Activated CD4-positive, alpha-beta T cell treated with anti-CD3 and anti-CD28 coated beads, Interleukin-2, amount 50 U/mL, for 1 hour (primary cell): Measurements from ENCODE around the gene SLC2A11.
A peak's percentile ranks its signal among the peaks of the same experiment; 100 is the strongest.

Experiments used
- DNase-seq: peaks from one replicate; pipeline ENCODE4 v3.0.0-alpha.2; 2020

The SLC2A11 gene, protein sequence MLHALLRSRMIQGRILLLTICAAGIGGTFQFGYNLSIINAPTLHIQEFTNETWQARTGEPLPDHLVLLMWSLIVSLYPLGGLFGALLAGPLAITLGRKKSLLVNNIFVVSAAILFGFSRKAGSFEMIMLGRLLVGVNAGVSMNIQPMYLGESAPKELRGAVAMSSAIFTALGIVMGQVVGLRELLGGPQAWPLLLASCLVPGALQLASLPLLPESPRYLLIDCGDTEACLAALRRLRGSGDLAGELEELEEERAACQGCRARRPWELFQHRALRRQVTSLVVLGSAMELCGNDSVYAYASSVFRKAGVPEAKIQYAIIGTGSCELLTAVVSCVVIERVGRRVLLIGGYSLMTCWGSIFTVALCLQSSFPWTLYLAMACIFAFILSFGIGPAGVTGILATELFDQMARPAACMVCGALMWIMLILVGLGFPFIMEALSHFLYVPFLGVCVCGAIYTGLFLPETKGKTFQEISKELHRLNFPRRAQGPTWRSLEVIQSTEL

DNA sequence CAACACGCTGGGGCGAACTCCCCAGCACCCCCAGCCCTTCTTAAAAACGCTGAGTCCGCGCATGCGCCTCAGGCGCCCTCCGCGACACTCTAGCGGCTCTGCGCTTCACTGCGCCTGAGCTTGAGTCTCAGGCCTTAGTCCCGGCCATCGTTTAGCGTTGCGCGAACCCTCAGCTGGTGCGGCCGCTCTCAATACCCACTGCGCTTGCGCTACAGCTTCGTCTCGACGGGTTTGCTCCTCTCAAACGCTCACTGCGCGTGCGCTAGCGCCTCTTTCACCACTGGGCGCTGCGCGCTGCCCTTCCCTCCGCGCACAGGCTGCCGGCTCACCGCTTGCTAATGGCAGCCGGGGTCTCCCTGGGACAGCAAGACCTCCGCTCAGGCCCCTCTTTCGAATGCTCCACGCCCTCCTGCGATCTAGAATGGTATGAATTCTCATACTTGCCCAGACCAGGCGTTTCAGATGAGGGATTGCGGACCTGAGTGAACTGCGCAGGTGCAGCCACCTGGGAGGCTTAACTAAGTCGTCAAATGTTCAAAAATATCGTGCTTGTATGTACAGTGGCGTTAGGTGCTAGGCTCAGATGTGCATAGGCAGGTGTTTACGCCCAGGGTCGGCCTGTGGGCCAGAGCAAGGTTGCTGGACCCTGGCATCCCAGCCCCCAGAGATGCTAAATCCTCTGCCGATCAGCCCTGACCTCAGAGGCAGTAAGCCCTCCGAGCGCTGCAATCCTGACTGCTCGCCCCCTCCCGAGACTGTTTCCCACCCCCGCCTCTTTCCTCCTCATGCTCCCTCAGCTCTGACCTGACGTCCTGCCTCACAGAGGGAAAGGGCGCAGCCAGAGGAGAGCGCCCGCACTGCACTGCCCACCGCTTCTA, at the start of gene SLC2A11:
SLC2A11 (plus strand) TSS at position 270 of the 878 bp plus-strand sequence; CDS start at position 395, 125 bp downstream.
- DNase-seq = peak; percentile 91

DNA sequence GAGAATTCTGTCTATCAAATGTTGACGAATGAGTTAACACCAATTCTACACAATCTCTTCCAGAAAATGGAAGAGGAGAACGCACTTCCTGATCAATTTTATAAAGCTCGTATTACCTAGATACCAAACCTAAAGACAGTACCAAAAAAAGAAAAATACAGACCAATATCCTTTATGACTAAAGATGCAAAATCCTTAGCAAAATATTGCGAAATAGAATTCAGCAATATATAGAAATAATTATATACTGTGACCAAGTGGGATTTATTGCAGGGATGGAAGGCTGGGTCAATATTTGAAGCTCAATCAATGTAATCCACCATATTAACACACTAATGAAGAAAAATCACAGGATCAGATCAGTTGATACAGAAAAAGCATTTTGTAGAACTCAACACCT, 45.3 kb upstream of the SLC2A11 start:
- DNase-seq = no peak

DNA sequence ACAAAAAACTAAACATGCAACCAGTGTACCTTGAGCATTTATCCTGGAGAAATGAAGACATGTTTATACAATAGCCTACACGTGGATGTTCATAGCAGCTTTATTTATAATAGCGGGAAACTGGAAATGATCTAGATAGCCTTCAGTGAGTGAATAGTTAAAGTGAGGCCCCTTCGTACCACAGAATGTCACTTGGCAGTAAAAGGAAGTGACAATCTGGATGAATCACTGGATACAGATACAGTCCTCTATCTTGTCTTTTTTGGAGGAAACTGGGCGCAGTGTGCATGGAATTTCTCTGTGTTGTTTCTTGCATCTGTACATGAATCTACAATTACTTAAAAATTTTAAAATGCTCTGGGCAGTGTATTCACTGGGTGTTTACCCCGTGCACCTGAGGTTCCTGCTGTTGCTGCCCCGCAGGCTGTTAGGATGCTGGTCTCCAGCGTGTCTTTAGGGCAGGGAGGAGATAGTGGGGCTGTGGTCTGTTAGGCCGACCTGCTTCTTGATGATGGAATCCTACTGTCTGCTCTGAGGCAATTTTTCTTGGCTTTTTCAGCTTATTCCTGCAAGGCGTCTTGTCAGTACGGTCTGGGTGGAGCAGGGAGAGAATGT, 42.0 kb upstream of the SLC2A11 start:
- DNase-seq = no peak

DNA sequence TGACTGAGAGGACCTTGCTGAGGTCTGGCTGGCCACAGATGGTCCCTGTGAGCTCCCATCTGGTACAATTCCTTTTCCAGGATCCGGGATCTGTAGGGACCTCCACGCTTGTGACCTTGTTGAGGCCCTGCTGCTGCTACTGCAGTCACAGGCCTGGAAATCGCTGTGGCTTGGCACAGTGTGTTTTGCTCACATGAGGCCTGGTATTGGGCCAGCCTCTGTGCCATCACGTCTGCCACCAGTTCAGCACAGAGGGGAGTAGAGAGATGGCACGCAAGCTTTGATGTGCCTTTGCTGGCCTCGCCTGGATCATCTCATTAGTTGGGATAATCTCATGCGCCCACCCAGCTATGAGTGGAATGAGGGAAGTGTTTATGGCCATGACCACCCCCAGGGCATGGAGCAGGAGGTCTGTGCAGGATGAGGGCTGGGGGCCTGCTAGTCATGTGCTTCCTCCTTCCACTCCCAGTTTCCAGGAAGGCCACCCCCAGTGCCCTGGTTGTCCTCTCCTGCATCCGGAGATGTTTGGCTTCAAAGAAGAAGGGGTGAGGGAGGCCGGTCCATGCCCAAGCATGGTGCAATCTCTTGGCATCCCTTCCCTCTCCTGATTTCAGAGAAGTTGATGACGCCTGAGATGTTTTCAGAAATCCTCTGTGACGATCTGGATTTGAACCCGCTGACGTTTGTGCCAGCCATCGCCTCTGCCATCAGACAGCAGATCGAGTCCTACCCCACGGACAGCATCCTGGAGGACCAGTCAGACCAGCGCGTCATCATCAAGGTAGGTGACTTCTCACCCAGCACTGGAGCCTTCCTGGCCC, 41.3 kb upstream of the SLC2A11 start:
- no peak for DNase-seq

DNA sequence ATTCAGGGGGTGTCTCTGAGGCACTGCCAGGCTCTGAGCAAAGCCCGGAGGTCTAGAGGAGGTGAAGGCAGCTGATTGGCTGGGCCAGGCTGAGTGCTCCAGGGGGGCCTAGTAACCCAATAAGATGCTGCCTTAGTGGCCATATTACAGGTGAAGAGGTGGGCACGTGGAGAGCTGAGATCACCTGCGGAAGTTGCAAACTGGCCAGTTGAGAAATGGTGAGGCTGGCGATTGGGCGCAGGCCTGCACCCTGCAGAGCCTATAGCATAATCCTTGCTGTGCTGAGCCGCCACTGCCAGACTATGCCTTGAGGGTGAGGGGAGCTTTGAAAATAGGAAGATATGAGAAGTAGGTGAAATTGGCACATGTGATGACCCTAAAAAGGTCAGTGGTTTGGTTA, 40.5 kb upstream of the SLC2A11 start:
- no peak for DNase-seq

DNA sequence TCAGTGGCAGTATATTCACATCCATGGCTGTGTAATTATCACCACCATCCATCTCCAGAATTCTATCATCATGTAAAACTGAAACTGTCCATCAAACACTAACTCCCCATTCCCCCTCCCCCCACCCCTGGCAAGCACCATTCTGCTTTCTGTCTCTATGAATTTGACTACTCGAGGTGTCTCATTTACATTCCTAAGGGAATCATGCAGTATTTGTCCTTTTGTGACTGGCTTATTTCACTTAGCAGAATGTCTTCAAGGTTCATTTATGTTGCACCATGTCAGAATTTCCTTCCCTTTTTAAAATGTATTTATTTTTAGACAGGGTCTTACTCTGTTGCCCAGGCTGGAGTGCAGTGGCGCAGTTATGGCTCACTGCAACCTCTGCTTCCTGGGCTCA, 39.1 kb upstream of the SLC2A11 start:
- no peak for DNase-seq

DNA sequence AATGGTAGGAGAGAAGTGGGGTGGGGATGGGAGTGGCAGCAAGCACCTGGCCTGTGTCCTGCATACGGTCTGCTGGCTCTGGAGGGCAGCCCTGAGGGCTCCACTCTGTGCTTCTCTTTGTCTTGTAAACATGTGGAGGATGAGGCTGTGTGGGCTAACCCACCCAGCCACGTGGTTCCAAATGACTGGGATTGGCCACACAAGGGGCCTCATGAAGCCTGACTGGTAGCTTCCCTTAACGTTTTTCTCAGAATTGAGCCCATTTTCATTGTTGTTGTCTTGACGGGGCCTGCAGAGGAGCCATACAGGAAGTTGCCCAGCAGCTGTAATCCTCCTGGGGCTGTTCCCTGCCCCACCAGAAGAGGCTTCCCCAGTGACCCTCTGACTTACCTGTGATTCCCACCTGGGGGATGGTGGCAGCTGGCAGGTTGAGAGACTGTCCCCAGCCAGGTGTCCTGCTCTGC, 36.9 kb upstream of the SLC2A11 start:
- DNase-seq = no peak

DNA sequence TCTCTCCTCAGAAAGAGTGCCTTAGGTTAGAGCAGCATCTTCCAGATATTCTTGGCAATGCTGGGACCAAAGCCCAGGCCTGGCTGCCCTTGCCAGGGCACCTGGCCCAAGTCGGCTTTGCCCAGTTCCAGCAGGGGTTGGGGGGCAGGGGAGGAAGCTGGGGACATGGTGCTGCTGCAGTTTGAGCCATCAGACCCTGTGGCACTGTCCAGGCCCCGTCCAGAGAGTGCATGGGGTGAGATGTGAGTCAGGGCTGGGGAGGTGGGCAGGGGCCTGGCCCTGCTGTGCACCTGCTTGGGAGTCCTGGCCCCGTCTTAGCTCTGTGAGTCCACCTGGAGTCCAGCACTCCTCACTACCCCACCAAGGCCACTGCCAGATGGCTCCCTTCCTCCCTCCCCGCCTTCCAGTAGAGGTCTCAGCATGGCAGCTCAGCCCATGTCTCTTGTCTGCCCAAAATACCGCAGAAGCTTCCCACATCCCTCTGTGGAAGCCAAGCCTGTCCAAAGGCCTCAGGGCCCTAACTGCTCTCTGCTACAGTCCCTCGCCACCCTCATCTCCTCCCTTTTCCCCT, 35.5 kb upstream of the SLC2A11 start:
- DNase-seq = no peak

DNA sequence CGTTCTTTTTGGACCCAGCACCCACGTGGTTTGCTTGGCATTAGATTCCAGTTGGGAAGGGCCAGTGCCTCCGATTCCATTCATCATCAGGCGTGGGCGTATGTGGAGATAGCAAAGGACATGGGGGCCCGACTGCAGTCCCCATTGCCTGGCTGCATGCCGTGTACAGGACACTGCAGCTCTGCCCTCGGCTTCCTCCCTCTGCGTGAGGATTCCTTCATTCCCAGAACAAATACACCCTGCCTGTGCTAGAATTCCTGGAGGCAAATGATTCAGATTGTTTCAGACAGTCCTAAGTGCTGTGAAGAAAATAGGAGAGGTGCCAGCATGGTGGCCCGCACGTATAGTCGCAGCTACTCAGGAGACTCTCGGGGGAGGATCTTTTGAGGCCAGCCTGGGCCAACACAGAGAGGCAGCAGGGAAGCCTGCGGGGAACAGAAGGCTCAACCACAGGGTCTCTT, 34.3 kb upstream of the SLC2A11 start:
- no peak for DNase-seq

DNA sequence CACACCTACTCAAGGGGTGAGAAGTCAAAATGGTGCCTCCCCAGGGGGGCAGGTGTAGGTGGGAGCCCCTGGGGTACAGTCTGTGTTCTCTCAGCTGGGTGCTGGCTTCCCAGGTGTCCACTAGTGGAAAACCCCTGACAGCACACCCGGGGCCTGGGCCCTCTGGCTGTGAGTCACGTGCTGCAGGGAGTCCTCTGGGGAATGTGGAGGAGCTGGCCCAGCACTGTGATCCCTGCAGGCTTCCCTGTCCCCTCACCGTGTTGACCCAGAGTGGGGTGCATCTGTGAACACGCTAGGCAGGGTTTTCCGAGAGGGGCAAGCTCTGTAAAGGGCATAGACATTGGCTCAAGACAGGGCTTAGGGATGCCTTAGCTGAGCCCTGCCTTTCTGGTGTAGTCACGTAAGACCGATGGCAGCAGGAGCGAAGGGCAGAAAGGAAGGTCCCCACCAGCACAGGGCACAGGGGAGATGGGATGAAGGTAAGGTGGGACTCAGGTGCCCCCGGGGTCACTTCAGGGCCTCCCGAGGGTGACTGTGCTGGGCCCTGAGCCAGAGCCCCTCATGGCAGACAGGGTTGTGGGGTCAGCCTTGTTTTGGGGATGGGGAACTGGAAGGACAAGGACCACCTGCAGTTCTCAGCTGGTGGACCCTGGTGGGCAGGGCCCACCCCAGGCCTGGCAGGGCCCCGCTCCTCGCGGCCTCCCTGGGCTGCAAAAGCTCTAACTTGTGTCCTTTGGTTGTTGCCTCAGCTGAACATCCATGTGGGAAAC, 33.0 kb upstream of the SLC2A11 start:
- DNase-seq = no peak

DNA sequence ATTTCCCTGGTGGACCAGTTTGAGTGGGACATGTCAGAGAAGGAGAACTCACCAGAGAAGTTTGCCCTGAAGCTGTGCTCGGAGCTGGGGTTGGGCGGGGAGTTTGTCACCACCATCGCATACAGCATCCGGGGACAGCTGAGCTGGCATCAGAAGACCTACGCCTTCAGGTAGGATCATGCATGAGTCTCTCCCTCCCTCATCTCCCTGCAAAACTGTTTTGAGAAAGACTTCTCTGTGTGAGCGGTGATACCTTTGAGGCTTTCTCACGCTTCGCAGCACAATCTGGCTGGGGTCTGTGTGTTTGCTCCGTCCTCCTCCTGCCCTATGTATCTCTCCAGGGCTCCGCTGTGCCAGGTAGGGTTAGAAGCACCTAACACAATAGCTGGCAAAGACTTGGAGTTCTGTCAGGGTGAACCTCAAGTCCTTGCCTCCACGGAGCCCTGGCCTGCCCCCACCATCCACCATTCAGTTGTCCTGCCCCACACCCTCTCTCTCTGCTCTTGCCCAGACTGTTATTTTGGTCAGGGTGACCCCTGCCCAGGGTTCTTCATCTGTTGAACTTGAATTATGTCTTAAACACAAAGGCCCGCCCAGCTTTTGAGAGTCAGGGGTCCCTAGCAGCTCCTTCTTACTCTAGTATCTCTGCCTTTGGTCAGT, 32.3 kb upstream of the SLC2A11 start:
- no peak for DNase-seq

DNA sequence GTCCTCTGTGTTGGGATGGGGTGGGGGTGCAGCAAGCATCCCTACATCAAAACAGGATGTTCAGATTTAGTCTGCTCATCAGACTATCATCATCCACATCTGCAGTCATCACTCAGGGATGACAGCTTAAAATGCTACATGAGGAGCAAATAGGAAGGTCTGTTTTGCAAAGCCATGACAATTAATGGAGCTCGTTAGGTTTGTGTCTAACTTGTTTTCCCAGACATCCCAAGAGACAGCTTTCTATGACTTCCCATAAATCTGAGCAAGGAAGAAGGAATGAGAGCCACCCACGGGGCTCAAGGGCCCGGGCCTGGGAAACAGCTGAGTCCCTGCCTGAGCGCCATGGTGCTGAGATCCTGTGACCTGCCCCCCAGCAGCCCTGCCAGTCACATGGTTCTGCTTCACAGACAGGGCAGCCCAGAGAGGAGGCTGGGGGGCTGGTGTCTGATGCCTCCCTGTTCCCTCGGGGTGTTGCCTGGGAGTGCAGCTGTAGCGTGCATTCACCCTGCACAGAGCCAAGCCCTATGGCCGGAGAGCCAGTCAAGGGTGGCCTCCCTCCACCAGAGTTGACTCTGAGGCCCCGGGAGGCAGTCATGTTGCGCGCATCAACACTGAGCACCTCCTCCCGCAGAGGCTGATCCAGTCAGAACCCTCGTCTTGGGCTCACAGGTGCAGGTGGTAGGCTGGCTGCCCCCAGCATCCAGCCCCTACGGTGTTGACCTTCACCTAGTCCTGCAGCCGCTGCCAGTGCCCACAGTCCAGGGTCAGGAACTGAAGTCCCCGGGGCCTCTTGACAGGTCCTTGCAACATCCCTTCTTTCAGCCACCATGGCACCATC, 30.9 kb upstream of the SLC2A11 start:
- no peak for DNase-seq

DNA sequence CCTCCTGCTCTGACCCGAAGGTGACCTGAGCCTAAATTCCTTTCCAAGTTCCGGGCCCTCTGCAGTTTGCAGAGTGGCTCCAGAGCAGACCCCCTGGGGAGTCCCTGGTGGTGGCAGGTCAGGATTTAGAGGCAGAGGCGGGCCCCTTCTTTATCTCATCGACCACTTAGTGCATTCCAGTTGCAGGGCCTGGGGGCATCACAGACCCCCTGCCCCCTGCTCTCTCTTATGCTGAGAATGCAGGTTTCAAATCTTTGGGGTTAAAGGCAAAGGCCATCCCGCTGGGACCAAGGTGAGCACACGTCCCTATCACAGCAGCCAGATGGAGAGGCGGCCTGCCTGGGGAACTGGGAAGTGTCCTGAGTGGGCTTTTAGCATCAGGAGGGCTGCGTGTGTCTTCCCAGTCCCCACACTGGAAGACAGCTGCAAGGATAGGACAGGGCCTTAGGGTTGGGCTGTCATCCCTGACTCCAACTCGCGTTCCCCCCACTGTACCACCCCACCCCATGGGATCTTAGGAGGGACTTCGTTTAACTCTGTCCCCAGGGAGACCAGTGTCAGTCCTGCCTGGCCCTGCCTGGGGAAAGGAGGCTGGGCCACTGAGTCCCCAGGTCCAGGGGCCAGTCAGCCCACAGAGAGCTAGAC, 30.2 kb upstream of the SLC2A11 start:
- DNase-seq = no peak

DNA sequence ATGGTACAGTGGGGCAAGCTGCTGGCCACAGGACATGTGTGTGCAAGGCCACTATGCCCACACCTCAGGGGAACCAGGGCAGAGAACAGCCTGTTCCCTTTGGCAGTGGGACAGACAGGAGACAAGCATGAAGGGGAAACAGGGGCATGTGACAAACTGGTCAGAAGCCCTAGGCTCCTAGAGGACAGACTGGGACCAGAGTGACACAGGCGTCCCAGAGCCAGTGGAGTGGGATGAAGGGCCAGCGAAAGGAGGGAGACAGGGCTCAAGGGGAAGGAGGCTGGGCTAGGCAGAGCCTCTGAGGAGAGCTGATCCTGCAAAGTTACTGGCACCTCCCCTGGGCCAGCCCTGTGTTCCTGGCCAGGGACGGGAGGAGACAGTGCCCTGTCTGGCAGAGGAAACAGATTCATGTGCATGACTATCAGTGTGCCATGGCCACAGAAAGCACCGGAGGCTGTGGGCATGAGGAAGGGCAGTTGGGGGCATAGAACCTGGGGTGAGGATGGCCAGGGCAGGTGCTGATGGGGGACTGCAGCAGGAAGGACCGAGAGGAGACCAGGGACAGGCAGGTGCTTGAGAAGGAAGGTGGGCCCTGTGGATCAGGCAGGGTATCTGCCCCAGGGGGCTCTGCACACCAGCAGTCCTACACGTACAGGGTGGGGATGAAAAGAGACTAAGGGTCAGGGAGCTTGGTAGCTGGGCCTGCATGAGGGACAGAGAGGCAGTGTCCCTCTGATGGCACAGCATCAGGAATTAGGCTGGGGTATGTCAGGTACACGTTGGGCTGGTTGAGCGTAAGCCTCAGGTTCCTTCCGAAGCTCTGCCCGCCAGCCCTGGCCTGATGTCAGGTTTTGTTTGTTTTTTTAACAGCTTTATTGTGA, 28.6 kb upstream of the SLC2A11 start:
- no peak for DNase-seq

DNA sequence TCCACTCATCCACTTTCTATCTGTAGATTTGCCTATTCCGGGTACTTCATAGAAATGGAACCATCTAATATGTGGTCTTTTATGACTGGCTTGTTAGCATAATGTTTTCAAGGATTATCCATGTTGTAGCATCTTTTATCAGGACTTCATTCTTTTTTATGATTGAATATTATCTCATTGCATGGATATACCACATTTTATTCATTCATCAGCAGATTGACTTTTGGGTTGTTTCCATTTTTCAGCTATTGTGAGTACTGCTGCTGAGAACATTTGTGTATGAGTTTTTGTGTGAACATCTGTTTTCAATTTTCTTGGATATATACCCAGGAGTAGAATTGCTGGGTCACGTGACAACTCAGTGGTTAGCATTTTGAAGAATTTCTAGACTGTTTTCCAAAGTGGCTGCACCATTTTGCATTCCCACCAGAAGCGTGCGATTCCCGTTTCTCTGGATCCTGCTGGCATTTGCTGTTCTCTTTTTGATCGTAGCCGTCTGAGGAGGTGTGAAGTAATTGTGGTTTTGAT, 27.8 kb upstream of the SLC2A11 start:
- DNase-seq = no peak

DNA sequence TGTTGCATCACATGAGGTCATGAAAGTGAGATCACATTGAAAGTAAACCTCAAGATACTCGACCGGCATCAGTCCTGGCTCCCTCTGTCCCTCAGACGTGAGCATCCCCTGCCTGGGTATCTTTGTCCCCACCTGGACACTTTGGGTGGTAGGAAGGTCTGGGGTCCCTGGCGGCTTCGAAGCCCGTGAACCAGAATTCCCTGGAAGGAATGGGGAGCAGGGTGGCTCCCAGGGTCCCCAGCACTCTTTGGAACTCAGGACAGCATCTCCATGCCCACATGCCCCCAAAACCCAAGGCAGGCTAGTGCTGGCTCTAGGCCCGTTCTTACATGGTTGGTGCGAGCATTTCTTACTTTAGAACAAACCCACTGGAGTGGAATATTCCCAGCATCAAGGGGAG, 26.4 kb upstream of the SLC2A11 start:
- DNase-seq = no peak

DNA sequence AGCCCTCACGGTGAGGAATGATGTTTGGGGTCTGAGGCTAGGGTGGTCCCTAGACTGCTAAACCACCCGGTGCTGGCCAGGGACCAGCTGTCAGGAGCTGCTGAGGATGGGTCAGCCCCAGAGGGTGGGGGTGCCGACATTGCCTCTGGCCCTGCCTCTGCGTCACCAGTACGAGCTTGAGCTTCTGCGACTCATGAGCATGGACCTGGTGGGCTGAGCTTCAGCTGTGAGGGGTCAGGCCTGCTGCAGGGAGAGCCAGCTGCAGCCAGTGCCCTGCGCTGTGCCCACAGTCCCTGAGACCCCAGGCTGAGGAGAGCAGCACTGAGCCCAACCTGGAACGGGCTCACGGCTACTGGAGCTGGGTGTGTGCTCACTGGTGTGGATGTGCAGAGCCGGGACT, 25.9 kb upstream of the SLC2A11 start:
- no peak for DNase-seq
